Epithelial cell of esophagus (primary cell): ENCODE measurements around the gene VSTM2B.
"Not testable (repeated sequence)": the region's sequence is repeated elsewhere in the genome, so short reads cannot be mapped to it uniquely, and the experiment has no call there.

Experiments used
- DNase-seq: peaks from one replicate; pipeline ENCODE4 v3.0.0; 2010; ENCODE audit warnings: low read depth
- H3K4me3 ChIP-seq: 2 replicates; pipeline ENCODE4 v1.5.1; 2011; ENCODE audit warnings: mild to moderate bottlenecking, low read length, control low read depth
- TF ChIP-seq, protein P1 (sequence below): IDR thresholded peaks from 2 replicates; pipeline ENCODE4 v1.5.1; 2011; ENCODE audit warnings: low read depth, mild to moderate bottlenecking, low read length, control low read depth, inconsistent platforms; ENCODE audit not compliant: insufficient read depth; ENCODE audit errors: missing control alignments

VSTM2B gene

DNA sequence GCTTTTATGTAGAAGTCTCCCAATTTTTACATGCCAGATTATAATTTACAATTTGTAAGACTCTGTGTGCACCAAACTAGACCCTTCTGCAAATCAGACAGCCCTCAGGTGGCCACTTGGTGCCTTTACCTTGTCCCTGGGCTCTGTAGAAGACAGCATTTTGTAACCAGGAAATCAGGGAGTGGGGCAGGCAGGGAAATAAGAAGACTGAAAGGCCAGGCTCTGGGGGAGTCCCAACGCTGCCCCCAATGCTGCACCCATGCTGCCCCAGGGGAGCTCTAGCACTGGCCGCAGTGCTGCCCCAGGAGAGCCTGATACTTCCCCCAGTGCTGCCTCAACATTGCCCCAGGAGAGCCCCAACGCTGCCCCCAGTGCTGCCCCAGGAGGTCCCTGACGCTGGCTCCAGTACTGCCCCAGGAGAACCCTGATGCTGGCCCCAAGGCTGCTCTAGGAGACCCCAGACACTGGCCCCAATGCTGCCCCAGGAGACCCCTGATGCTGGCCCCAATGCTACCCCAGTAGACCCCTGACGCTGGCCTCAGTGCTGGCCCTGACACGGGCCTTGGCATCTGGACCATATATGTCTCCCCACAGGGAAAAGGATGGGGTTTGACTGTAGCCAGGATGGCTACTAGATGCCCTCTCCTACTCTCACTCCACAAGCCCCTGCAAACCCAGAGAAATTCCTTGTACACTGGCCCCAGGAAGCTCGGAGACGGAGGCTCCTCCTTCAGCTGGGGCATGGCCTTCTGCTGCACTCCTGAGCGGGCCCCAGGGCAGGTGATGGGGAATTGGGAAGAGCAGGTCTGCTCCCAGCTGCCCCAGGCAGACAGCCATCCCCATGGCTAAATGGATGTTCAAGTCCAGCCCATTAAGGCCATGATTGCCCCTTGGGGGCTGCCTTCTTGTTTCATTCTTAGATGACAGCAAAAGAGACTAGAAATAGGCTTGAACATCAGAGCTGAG lies 23.6 kb downstream of the VSTM2B start:
- no peak overlapping the region for H3K4me3 ChIP-seq
- no peak for DNase-seq
- TF ChIP-seq, protein P1, sequence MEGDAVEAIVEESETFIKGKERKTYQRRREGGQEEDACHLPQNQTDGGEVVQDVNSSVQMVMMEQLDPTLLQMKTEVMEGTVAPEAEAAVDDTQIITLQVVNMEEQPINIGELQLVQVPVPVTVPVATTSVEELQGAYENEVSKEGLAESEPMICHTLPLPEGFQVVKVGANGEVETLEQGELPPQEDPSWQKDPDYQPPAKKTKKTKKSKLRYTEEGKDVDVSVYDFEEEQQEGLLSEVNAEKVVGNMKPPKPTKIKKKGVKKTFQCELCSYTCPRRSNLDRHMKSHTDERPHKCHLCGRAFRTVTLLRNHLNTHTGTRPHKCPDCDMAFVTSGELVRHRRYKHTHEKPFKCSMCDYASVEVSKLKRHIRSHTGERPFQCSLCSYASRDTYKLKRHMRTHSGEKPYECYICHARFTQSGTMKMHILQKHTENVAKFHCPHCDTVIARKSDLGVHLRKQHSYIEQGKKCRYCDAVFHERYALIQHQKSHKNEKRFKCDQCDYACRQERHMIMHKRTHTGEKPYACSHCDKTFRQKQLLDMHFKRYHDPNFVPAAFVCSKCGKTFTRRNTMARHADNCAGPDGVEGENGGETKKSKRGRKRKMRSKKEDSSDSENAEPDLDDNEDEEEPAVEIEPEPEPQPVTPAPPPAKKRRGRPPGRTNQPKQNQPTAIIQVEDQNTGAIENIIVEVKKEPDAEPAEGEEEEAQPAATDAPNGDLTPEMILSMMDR: no peak

DNA sequence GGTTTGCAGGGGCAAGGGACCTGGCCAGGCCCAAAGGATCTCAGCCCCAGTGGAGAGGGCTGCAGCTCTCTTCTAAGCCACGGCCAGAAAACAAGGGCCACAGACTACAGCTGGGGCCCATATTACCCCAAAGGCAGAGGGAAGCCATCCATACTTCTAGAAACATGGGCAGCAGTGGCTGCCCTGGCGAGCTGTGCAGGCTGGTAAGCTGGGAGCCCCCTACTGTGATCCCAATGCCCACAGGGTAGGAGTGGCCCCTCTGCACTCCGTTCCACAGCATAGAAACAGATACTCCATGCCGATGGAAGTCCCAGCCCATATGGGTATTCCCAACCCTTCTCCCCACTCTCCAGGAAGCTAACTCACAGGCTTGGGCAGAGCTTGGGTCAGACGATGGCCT lies 25.1 kb downstream of the VSTM2B start:
- DNase-seq: no peak
- no peak overlapping the region for H3K4me3 ChIP-seq
- TF ChIP-seq, protein P1: no peak

DNA sequence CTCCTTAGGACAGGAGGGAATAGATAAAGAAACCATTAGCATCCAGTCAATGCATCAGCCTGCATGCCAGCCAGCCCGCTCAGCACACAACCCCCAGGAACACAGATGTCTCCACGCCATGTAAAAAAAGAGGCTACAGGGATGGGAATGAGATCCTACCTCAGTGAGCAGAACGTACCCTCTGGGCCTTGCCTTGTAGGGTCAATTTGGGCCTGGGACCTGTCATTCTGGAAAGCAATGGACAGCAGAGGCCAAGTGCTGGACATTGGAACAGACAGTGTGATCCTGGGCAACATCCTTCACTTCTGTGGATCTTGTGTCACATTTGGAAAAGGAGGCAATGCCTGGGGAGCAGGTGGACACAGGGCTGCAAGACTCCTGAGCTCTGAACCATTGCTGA lies 26.0 kb downstream of the VSTM2B start:
- DNase-seq: no peak
- TF ChIP-seq, protein P1: no peak
- H3K4me3 ChIP-seq: no peak overlapping the region

DNA sequence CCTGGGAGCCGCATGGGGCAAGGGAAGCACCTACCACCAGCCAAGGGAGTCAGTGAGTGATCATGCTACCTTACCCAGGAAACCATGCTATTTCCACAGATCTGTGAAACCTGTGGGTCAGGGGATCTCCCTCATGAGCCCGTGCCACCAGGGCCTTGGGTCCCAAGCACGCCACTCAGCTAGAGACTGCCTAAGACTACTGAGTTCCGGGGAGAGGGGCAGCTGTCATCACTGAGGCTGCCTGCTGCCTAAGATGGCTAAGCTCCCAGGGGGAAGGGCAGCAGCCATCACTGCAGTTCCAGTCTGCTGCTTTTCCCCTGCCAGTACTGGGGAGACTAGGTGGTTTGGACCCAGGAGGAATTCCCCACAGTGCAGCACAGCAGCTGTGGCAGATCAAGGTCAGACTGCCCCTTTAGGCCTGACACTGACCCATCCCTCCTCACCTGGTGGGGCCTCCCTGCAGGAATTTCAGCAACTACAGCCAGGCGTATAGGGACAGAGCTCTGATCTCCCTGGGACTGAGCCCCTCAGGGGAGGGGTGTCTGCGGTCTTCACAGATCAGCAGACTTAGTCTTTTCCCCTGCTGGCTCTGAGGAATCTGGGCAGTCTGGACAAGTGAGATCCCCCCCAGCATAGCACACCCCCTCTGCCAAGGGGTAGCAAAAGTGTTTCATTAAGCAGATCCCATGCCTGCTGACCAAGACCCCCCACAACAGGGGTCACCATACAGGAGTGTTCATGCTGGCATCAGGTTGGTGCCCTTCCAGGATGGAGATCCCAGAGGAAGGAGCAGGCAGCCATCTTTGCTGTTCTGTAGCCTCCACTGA lies 26.9 kb downstream of the VSTM2B start:
- no peak overlapping the region for H3K4me3 ChIP-seq
- no peak for DNase-seq
- TF ChIP-seq, protein P1: no peak

- no peak for DNase-seq
- TF ChIP-seq, protein P1: no peak
Observed at GRCh38 chr19:29554149-29554548, 28.4 kb downstream of the VSTM2B start.

GRCh38 chr19:29559110-29559509 lies 33.3 kb downstream of the VSTM2B start:
- H3K4me3 ChIP-seq, DNase-seq: not testable (repeated sequence)

More at GRCh38 chr19:29554149-29554548, 28.4 kb downstream of the VSTM2B start:
- H3K4me3 ChIP-seq: no peak overlapping the region

- no peak for DNase-seq
- TF ChIP-seq, protein P1: no peak
- H3K4me3 ChIP-seq: no peak overlapping the region
Observed at GRCh38 chr19:29559743-29560142, 33.9 kb downstream of the VSTM2B start.
